Activated CD8-positive, alpha-beta memory T cell treated with anti-CD3 and anti-CD28 coated beads, Interleukin-2, amount 50 U/mL, for 24 hours (primary cell): ENCODE data around the gene OLFML1.
"Not testable (repeated sequence)": the region's sequence is repeated elsewhere in the genome, so short reads cannot be mapped to it uniquely, and the experiment has no call there.

Source experiments
- DNase-seq: peaks from one replicate; pipeline ENCODE4 v3.0.0-alpha.2; 2020; ENCODE audit errors: extremely low read depth

OLFML1 gene

DNA sequence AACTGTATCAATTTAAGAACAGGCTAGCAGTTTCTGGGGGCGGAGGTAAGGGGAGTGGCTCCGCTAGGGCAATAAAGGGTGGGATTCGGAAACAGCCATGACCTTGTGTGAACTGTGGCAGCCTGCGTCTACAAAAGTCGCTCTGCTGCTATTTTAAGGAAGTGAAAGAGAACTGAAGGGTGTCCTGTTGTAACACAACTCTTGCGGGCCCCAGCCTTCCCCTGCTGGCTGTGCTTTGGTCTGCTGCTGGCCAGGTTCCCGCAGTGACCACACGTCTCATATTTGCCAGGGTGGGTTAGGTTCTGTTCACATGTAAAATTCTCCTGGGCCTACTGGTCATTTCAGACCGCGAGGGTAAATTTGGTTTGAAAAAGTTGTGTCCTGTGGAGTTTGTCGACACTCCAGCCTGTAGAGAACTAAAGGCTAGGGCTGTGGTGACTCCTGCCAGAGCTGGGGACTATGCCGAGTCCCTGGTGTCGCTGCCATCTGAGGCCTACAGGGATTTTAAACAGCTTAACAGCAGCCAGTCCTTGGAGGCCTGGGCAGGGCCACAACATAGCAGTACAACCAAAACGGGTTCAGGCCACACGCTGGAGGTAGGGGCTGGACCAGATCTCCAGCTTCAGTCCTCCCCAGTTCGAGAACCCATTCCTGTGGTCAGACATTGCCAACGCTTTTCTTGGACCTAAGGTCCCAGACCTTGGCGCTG lies 27.4 kb downstream of the OLFML1 start:
- no peak for DNase-seq

DNA sequence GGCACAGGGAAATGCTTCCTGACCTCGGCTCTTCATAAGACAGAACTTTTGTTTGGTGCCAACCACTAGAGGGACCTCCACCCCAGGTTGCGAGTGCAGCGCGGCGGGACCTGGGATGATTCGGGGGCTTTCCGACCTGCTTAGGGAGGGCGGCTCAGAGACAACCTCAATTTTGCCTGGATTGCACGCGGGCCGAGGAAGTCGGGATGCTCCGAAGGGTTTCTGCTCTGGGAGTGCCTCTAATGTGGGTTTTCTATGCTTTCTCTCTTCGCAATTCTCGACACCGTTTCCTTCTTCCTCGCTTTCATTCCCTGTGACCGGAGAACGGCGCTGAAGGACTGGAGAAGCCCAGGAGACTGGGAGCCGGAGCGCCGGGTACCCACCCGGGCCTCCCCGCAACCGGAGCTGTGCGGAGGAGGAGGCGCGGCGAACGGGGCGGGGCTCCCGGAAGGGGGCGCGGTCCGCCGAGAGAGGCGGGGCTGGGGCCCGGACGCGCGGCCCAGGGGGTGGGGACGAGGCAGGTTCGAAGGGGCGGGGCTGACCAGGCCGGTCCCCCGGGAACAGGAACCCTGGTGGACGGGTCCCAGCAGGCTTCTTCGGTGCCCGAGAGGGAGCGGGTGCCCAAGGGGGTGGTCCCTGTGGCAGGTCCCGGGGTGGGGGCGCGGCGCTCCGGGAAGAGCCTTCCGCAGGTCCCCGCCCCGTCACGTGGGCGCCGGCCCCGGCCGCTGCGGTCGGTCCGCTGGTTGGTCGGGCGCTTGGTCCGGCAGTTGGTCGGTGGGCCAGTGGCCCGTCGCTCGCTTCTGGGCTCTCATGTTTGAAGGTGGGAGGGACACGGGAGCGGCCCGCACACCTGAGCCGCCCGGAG lies 28.2 kb downstream of the OLFML1 start, which contains the start of gene PPFIBP2:
Gene PPFIBP2 (plus strand): TSS at position 766 of the 865 bp plus-strand sequence. CDS start 35,477 bp downstream, outside the sequence.
- DNase-seq, result peak; percentile 40

DNA sequence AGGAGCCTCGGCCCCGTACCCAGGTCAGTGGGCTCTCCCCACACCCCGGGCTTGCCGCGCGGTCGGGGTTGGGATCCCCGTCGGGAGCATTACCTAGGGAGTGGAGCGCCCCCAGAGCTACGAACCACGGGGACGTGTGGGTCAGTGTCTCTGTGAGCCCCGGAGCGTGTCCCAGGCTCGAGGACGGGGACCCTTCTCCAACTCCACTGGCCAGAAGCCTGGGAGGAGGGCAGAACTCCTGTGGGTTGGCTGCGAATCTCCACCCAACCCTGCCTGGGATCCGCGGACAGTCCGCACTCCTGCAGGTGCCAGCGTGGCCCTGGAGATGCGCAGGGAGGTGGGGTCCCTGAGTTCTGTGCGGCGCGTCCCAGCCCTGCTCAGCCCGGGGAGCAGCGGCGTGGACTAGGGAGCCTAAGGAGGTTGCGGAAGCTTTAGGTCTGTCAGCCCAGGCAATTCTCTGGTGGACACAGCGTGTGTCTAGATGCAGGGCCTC lies 28.8 kb downstream of the OLFML1 start:
- no peak for DNase-seq

DNA sequence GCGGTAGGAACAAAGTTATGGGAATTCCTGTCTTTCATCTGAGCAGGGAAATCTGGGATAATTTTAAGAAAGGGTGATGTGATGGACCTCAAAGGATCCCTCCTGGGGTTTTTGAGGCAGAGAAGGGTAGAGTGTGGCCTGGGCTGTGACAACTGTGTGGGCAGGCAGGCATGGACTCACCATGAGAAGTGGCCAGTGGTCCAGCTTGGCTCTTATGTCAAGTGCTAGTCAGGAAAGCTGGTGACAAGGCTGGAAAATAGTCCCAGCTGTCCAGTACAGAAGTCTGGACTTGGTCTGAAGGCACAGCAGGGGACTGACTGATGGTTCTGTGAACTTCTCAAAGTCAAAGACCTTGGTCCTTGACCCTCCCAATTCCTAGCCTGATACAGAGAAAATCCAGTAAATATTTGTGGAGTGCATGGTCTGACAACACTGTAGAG lies 30.2 kb downstream of the OLFML1 start:
- DNase-seq, result no peak

DNA sequence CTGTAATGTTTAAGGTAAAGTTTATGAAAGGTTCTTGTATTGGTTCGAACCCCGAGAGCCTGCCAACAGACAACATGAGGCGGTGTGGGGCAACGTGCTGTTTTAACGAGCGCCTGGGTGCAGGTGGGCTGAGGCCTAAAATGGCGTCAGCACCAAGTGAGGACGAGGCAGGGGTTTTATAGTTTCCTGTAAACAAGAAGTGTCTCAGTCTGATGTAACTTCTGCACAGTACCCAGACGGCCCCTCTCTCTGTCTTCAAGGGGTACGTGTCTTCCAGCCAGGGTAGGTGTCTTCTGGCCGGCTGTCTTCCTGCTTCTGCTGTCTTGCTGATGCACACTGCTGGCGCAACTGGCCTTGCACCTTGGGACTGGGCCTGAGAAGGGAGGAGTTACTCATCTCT lies 31.2 kb downstream of the OLFML1 start:
- no peak for DNase-seq

DNA sequence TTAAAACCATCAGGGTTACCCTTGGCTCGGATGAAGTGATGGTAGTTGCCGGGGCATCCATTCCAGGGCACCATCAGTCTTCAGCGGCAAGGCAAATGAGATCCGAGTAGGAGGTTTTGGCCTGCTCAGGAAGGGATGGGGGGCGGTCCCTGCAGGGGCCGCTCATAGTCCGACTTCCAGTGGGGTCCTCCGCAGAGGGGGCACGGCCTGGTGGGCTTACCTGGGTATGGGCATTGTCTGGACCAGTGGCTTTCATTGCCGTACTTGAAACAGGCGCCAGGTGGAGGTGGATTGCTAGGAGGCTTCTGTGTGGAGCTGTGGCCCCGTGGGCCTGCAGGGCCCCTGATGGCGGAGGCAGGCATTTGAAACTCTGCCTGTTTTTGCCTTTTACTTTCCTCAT lies 32.4 kb downstream of the OLFML1 start:
- not testable (repeated sequence) for DNase-seq

DNA sequence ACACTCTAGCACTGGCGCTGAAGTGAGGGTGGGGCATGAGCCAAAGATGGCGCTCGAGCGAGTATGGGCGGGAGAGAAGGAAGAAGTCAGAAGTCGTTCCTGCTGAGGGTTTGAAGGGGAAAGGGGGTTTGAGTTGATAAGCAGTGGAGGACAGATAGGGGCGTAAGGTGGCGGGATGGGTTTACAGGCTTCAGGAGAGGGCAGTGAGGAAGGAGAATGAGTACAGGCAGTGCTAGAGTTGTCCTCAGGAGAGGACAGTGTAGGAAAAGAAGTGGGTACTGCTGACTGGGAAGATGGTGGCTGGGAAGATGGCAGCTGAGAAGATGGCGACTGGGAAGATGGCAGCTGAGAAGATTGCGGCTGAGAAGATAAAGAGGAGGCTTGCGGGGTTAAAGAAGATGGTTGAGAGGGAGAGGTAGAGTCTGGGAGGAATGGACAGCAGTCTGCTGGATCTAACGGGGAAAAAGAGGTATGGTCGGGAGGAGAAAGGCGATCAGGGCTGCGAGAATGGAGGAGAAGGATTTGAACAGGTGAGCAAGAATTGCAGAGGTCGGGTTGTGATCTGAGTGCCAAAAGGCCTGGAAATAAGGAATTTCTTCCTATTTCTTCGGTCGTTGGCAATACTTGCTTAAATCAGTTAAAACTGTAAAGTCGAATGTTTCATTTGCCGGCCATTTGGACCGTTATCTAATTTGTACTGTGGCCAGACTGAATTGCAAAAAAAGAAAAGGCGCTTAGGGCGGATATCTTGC lies 33.7 kb downstream of the OLFML1 start:
- DNase-seq, result no peak

DNA sequence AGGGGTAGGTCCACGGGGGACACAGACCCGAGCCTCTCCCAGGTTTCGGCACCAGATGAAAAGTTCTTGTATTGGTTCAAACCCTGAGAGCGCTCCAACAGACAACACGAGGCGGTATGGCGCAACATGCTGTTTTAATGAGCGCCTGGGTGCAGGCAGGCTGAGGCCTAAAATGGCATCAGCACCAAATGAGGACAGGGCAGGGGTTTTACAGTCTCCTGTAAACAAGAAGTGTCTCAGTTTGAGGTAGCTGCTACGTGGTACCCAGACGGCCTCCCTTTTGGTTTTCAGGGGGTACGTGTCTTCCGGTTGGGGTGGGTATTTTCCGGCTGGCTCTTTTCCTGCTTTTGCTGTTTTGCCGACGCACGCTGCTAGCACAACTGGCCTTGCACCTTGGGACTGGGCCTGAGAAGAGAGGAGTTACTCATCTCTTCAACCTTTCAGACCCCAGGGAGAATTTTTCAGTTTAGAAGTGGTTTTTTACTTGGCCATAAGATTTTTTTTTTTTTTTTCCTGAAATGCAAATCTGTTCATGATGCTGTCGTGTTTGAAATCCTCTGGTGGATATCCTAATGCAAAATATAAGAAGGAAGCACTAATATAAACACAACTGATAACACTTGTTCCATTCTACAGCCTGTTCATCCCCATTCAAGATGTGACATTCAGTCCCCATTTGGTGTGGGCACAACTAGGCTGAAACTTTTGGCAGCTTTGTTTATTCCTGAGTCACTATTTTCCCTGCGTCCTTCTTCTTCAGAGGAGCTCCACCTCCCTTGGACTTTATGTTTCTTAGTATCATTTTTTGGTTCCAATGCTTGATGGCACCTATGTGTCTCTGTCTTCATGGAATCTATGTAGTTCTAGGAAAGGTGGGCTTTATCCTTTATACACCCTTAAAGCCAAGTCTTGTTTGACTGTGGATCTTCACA lies 35.0 kb downstream of the OLFML1 start:
- no peak for DNase-seq

DNA sequence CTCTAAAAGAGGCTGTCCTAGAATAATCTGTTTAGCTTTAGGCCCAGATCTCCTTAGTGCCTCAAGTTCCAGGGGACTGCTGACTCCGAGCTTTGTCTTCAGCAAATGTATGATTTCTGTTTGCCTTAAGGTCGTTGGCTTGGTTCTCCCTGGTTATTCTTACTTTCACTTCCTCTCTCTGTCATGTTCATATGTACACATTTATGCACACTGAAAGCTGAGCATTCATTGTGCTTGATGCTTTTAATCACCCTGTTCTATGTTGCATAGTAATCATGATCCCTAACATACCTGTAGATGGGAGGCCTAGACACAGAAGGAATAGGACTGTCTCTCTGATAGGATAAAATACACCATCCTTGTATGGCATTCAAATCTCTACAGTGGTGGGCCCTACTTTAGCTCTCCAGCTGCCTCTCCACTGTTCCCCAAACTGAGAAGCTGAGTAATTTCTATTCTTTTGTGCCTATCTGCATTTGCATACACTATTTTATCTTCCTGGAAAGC lies 35.7 kb downstream of the OLFML1 start:
- DNase-seq, result no peak

DNA sequence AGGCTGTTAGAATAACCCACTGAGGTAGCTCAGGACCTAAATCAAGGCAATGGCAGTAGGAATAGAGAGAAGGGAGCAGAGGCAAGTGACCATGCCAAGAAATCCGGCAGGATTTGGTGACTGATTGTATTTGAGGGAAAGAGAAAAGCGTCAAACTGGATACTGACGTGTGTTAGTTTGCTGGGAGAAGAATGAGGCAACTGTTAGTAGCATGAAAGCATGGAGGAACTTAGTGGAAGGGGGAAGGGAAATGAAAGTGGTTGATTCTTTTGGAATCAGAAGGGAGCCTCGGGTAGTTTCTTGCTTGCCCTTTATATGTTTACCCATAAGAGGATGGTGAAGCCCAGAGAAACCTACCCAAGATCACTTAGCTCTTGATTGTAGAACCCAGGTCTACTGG lies 36.8 kb downstream of the OLFML1 start:
- no peak for DNase-seq

DNA sequence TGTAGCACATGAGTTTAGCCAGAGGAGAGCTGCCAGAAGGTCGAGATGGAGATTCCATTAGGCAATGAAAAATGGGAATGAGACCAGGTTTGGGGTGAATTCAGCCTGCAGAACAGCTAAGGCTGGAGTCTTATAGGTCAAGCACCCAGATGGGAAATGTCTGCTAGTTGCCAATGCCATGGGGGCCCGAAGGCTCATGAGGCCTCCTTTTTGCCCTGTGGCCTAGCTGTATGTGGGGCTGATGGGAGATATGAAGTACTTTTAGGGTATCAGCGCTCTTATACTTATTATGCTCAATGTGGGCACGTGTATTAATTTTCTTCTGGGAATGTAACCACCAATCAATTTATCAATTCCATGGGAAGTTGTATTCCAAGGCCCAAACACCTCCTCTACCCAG lies 37.2 kb downstream of the OLFML1 start:
- DNase-seq, result no peak

DNA sequence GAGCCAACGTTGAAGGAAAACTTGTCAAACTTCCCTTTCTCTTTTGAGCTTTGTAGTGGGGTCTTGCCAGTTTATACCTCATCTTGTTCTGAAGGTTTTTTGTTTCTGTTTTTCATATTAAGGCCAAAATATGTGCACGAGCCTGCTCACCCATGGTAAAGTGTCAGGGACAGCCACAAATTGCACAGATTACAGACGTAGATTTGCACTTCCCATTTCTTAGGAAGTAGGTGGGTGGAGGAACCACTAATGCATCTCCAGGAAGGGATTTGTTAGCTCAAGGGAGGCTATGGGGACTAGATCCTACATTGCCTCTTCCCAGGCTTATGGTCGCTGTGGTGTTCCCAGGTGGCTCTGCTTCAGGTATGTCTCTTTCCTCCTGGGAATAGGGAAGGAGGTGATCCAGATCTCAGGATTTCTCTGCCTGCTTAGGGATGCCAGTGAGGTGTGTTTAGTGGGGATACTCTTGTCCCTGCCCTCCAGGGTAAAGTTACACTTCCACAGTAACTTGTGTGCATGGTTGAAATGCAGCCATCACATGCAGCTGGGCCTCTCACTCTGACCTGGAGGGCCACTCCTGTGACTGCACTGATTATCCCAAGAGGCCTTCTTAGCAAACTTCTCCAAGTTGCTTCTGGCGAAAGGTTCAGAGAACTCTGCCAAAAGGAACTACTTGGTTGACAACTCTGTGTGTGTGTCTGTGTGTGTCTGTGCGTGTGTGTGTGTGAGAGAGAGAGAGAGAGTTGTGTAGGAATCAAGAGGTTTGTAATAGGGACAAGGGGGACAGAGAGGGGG lies 38.3 kb downstream of the OLFML1 start:
- DNase-seq, result no peak

DNA sequence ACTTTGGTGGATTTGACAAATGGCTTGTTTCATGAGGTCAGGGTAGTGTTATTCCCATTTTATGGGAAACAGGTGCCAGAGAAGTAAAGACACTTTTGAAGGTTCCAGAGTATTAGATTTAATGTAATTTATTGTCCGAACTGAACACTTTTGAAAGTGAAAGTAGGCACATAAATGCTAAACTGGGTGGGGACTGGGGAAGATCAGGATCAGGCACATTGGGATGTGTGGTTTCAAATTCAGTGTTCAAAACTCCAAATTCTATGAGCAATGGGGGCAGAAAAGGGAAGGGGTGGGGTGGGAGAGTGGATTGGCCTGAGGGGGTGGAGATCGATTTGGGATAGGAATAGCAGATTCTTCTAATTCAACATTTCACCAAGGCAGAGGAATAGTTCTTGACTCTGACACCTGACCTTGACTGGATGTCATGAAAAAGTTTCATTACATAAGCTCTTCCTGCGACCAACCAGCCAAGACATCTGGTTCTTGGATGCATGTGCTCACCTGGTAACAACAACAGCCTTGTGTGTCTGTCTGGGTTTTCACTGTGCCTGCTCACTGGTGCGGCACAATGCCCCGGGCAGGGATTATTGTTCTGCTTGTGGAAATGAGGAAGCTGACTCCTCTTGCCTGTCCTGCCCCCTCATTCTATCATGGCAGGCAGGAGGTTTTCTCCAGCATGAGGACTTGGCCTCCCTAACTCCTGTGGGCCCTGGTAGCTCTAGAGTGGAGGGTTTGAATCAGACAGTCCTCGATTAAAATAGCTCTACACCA lies 39.3 kb downstream of the OLFML1 start:
- no peak for DNase-seq

DNA sequence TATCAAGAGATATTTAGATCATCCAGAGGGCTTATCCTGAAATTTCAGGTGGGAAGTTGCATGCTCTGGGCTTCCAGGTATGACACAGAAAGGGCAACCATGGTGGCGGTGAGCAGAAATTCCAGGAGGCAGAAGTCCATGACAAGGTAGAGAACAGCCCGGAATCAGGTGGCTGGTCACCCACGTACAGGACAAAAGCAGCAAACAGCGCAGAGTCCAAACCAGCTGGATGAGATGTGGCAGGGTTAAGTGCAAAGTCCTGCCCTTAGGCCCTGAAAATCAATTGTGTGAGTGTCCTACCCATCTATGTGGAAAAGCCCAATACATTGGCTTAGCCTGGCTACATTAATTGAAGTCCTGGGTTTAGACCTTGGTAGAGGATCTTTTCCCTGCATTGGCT lies 40.1 kb downstream of the OLFML1 start:
- no peak for DNase-seq

DNA sequence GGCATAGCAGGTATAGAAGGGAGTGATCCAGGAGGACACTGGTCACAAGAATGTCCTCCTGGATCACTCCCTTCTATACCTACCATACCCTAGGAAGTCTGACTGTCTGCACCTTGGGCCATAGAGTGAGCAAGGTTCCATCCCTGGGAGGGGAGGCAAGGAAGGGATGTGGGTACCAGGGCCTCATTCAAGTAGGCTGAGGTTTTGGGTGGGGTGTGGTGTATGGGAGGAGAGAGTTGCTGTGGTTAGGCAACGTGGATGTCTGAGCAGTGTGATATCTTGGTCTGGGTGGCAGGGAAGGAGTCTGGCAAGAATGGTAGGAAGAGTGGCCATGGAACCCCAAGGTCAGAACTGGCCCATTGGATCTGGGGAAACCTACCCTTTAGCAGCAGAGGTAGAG lies 41.7 kb downstream of the OLFML1 start:
- DNase-seq, result no peak

DNA sequence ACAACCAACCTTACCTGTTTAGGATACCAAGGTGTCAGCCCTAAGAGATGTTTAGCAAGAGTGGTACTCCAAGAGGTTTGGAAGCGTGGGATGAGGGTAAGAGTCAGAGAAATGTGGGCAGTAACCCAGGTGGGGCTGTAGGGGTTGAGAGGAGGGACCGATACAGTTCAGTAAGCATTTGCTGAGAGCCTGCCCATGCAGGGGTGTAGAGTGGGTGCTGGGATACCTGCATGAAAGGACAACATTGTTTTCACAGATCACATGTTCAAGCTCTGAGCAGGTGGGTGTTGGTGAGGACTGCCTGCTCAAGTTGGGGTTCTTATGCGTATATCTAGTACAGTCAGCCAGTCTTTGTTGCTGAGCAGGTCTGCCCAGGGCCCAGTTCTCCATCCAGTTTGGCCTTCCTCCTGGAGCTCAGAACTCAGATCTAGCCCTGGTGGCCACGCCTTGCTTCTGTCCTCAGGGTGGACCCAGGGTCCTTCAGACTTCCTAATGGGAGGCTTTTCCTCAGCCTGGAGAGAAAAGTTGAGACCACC lies 43.3 kb downstream of the OLFML1 start:
- no peak for DNase-seq

DNA sequence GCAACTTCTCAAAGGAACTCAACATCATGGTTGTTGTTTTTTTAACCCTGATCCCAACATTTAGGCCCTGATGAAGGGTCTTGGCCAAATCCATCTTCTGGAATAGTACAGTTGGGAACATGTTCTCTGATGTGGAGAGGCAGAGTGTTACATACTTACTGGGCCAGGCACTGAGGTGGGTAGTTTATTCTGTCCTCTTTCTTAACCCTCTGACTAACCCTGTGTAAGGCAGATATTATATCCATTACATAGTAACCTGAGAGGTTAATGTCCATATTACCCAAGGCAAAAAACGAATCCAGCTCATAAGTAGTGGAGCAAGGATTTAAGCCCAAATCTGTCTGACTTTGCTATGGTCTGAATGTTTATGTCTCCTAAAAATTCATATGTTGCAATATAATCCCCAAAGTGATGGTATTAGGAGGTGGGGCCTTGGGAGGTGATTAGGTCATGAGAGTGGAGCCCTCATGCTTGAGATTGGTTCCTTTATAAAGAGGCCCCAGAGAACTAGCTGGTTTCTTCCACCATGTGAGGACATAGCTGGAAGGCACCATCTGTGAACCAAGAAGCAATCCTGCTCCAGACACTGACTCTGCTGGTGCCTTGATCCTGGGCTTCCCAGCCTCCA lies 44.8 kb downstream of the OLFML1 start:
- DNase-seq, result no peak

DNA sequence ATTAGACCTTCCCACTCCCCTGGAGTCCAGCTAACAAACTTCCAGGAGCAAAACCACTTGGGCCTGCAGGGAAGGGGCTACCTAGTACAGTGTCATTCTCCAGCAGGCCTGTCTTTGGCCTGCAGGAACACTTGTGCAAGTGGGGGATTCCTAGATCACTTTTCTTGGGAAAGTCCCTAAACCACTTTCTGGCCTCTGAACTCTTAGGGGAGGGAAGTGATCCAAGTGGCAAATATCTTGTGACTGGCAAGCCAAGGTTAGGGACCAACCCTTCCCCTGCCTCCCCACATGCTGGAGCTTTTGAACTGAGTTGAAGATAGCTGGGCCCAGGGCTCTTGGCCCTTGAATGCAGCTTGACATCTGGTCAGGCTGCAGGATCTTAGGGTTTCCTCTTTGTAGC lies 45.7 kb downstream of the OLFML1 start:
- no peak for DNase-seq
